ENCODE data around the gene RABAC1. TPM values are rescaled to one million over a fixed set of nuclear protein-coding genes. Genes with fewer than 3 reads are reported as not detected.

RABAC1 gene
- total RNA-seq, 4 donors from 2014 or later, result 125 to 152 (median 128) TPM

GRCh38 chr19:41910992-41911888, 47.9 kb downstream of the RABAC1 start:
- WGBS, 2 donors, result 51 to 56% methylated on average over 13 of the region's 13 CpGs

GRCh38 chr19:41910240-41910991, 48.7 kb downstream of the RABAC1 start:
- WGBS, 2 donors, result 43 to 58% methylated on average over 12 of the region's 12 CpGs
- DNase-seq (ENCODE audit: low spot score in 2 of 2), result no peak

More at GRCh38 chr19:41910992-41911888, 47.9 kb downstream of the RABAC1 start:
- DNase-seq (ENCODE audit: low spot score in 2 of 2), result no peak
- TF ChIP-seq CTCF (IDR thresholded peaks at IDR 0.05) (no peak), POLR2A (IDR thresholded peaks at IDR 0.05) (no peak)
- no peak overlapping the region for H3K4me3 ChIP-seq (ENCODE audit: low read depth, poor library complexity, severe bottlenecking)
- intact Hi-C loops (cut with DNase I; ENCODE audit: low total_unique reads), result no loop called here

GRCh38 chr19:41909706-41910105, 49.4 kb downstream of the RABAC1 start:
- intact Hi-C loops (cut with DNase I; ENCODE audit: low total_unique reads), result no loop called here
- WGBS, 2 donors, result 36 to 54% methylated on average over 12 to 13 of the region's 13 CpGs
- TF ChIP-seq CTCF (IDR thresholded peaks at IDR 0.05) (no peak), POLR2A (IDR thresholded peaks at IDR 0.05) (no peak)
- no peak for DNase-seq (ENCODE audit: low spot score in 2 of 2)
- H3K4me3 ChIP-seq (ENCODE audit: low read depth, poor library complexity, severe bottlenecking), result no peak overlapping the region

More at GRCh38 chr19:41910240-41910991, 48.7 kb downstream of the RABAC1 start:
- no peak for TF ChIP-seq CTCF (IDR thresholded peaks at IDR 0.05)
- no peak for TF ChIP-seq POLR2A (IDR thresholded peaks at IDR 0.05)
- H3K4me3 ChIP-seq (ENCODE audit: low read depth, poor library complexity, severe bottlenecking), result no peak overlapping the region
- intact Hi-C loops (cut with DNase I; ENCODE audit: low total_unique reads), result no loop called here

- DNase-seq (ENCODE audit: low spot score in 2 of 2), result no peak
- TF ChIP-seq CTCF (IDR thresholded peaks at IDR 0.05), result no peak
- TF ChIP-seq POLR2A (IDR thresholded peaks at IDR 0.05), result no peak
- intact Hi-C loops (cut with DNase I; ENCODE audit: low total_unique reads), result no loop called here
- WGBS, 2 donors, result 77 to 82% methylated on average over 11 of the region's 11 CpGs
- no peak overlapping the region for H3K4me3 ChIP-seq (ENCODE audit: low read depth, poor library complexity, severe bottlenecking)
These were observed 50.2 kb downstream of the RABAC1 start for GRCh38 chr19:41908724-41909464.

GRCh38 chr19:41907994-41908615, 51.0 kb downstream of the RABAC1 start:
- intact Hi-C loops (cut with DNase I; ENCODE audit: low total_unique reads), result no loop called here
- TF ChIP-seq POLR2A (IDR thresholded peaks at IDR 0.05) (no peak), CTCF (IDR thresholded peaks at IDR 0.05) (no peak)
- DNase-seq (ENCODE audit: low spot score in 2 of 2), result no peak
- WGBS, 2 donors, result 72 to 83% methylated on average over 14 to 24 of the region's 25 CpGs
- no peak overlapping the region for H3K4me3 ChIP-seq (ENCODE audit: low read depth, poor library complexity, severe bottlenecking)

All from lower leg skin (tissue), 4 donors.